Liver (tissue), 9 donors: Measurements from ENCODE around the gene EMD. TPM values are rescaled to one million over a fixed set of nuclear protein-coding genes. Genes with fewer than 3 reads are reported as not detected.

Source experiments
- DNase-seq: peaks from one replicate; pipeline ENCODE4 v3.0.0-alpha.2; 2017; ENCODE audit warnings: low spot score
- H3K27ac ChIP-seq, 2 donors: one replicate each; pipeline ENCODE4 v1.7.0; 2013; ENCODE audit warnings: inconsistent platforms in 2 of 2, low read length in 2 of 2, control low read depth in 1 of 2, low read depth in 1 of 2, mild to moderate bottlenecking in 1 of 2
- H3K27me3 ChIP-seq, 4 donors: one replicate each; pipeline versions ENCODE4 v1.6.1 to v1.7.0; 2013; ENCODE audit warnings: low read length in 3 of 4, inconsistent platforms in 1 of 4, mild to moderate bottlenecking in 1 of 4, moderate library complexity in 1 of 4; ENCODE audit not compliant: control insufficient read depth in 4 of 4, insufficient read depth in 4 of 4
- H3K36me3 ChIP-seq, 4 donors: one replicate each; pipeline versions ENCODE4 v1.6.1 to v1.7.0; 2013; ENCODE audit warnings: low read length in 3 of 4, mild to moderate bottlenecking in 3 of 4, low read depth in 1 of 4, moderate library complexity in 1 of 4; ENCODE audit not compliant: control insufficient read depth in 4 of 4, insufficient read depth in 3 of 4
- H3K4me1 ChIP-seq, 4 donors: one replicate each; pipeline versions ENCODE4 v1.6.1 to v1.7.0; 2013; ENCODE audit warnings: low read length in 3 of 4, mild to moderate bottlenecking in 3 of 4, moderate library complexity in 1 of 4; ENCODE audit not compliant: control insufficient read depth in 4 of 4, insufficient read depth in 4 of 4
- H3K4me3 ChIP-seq, 3 donors: one replicate each; pipeline versions ENCODE4 v1.6.1 to v1.7.0; 2013; ENCODE audit warnings: low read length in 3 of 3, control low read depth in 1 of 3, low read depth in 1 of 3, mild to moderate bottlenecking in 1 of 3
- H3K9ac ChIP-seq, 2 donors: one replicate each; pipeline ENCODE4 v1.7.0; 2013; ENCODE audit warnings: low read length in 2 of 2, mild to moderate bottlenecking in 2 of 2, moderate library complexity in 2 of 2, control low read depth in 1 of 2, low read depth in 1 of 2
- H3K9me3 ChIP-seq, 4 donors: one replicate each; pipeline versions ENCODE4 v1.6.1 to v1.7.0; 2013; ENCODE audit warnings: low read length in 3 of 4; ENCODE audit not compliant: control insufficient read depth in 4 of 4
- ATF3 ChIP-seq: IDR thresholded peaks from 2 replicates; pipeline ENCODE4 v1.6.1; 2016; ENCODE audit warnings: antibody characterized with exemption
- CTCF ChIP-seq: fragments of 150-350 bp; IDR thresholded peaks from 2 replicates; pipeline ENCODE4 v1.5.1; 2017; ENCODE audit warnings: improper control_type of control experiment, low read depth, low read length; ENCODE audit not compliant: missing input control
- FOXA1 ChIP-seq: IDR thresholded peaks from 2 replicates; pipeline ENCODE4 v1.6.1; 2016; ENCODE audit warnings: antibody characterized with exemption
- GABPA ChIP-seq, 2 donors: IDR thresholded peaks in 1 of 2; conservative IDR thresholded peaks in 1 of 2; 2 replicates each; pipeline ENCODE4 v1.6.1; 2016; ENCODE audit warnings: antibody characterized with exemption in 2 of 2, mild to moderate bottlenecking in 1 of 2, moderate library complexity in 1 of 2
- HNF4A ChIP-seq, 2 donors: conservative IDR thresholded peaks; 2 replicates each; pipeline ENCODE4 v1.6.1; 2016; ENCODE audit warnings: antibody characterized with exemption in 2 of 2, mild to moderate bottlenecking in 2 of 2
- HNF4G ChIP-seq: IDR thresholded peaks from 2 replicates; pipeline ENCODE4 v1.6.1; 2016; ENCODE audit warnings: antibody characterized with exemption
- JUND ChIP-seq, 2 donors: IDR thresholded peaks; 2 replicates each; pipeline ENCODE4 v1.6.1; 2016; ENCODE audit warnings: antibody characterized with exemption in 2 of 2
- MAX ChIP-seq: IDR thresholded peaks from 2 replicates; pipeline ENCODE4 v1.6.1; 2016; ENCODE audit warnings: antibody characterized with exemption
- NR2F2 ChIP-seq: IDR thresholded peaks from 2 replicates; pipeline ENCODE4 v1.6.1; 2016; ENCODE audit warnings: antibody characterized with exemption
- RAD21 ChIP-seq, 2 donors: IDR thresholded peaks; 2 replicates each; pipeline ENCODE4 v1.6.1; 2016; ENCODE audit warnings: antibody characterized with exemption in 2 of 2, mild to moderate bottlenecking in 2 of 2
- RXRA ChIP-seq, 2 donors: IDR thresholded peaks; 2 replicates each; pipeline ENCODE4 v1.6.1; 2017 to 2018; ENCODE audit warnings: antibody characterized with exemption in 2 of 2, mild to moderate bottlenecking in 1 of 2
- SP1 ChIP-seq: IDR thresholded peaks from 2 replicates; pipeline ENCODE4 v1.6.1; 2018; ENCODE audit warnings: antibody characterized with exemption, mild to moderate bottlenecking
- YY1 ChIP-seq: IDR thresholded peaks from 2 replicates; pipeline ENCODE4 v1.6.1; 2016; ENCODE audit warnings: antibody characterized with exemption, mild to moderate bottlenecking
- ZBTB33 ChIP-seq: IDR thresholded peaks from 2 replicates; pipeline ENCODE4 v1.6.1; 2016; ENCODE audit warnings: antibody characterized with exemption
- WGBS: extraction: QIAGEN DNeasy Blood & Tissue Kit; methylation state at CpG from one replicate; pipeline ENCODE4 v1.1.7; 2013; 5-methylcytosine and 5-hydroxymethylcytosine counted together
- polyA plus RNA-seq, 2 donors: library from polyadenylated mRNA; stranded (reverse) in 1 of 2; unstranded in 1 of 2; fragments of 200-250 nt in 1 of 2; fragments of >200 nt in 1 of 2; fragmentation: Nextera tagmentation in 1 of 2; extraction: Ambion mirVana in 1 of 2; gene quantifications; one replicate each; pipeline versions ENCODE4 v1.2.1 to v1.2.3, GENCODE V29; 2013 to 2015
- total RNA-seq, 2 donors: library from RNA; depleted of rRNA; stranded (reverse); fragments of >200 nt; gene quantifications; one replicate each; pipeline ENCODE4 v1.2.3, GENCODE V29; 2014
- donor health status: healthy.
- donor health status: healthy.
- donor health status: healthy.
- donor health status: healthy.
- donor health status: healthy.

The EMD gene
- total and polyA plus RNA-seq, 4 donors = 11.6 to 38.0 (median 17.0) TPM

- H3K9ac ChIP-seq = no peak overlapping the region
- TF ChIP-seq HNF4A (conservative IDR thresholded peaks at IDR 0.05) = peak; percentile 52 to 79
- no peak for TF ChIP-seq ZBTB33
- TF ChIP-seq GABPA (IDR thresholded peaks at IDR 0.05 in 1 of 2, conservative IDR thresholded peaks at IDR 0.05 in 1 of 2) = no peak
- TF ChIP-seq HNF4G = no peak
- TF ChIP-seq RXRA (IDR thresholded peaks at IDR 0.05) = peak in 1 of 2 donors; percentile 64
- TF ChIP-seq ATF3 = no peak
- no peak for TF ChIP-seq RAD21 (IDR thresholded peaks at IDR 0.05)
- TF ChIP-seq JUND (IDR thresholded peaks at IDR 0.05) = peak in 1 of 2 donors; percentile 21
- peak; percentile 13 for TF ChIP-seq SP1
- peak; percentile 29 for TF ChIP-seq MAX
- no peak overlapping the region for H3K4me3 ChIP-seq
- peaks cover 0 to 10% (median 7%) of the 10 kb centered on the region in 4 donors for H3K36me3 ChIP-seq
- H3K27me3 ChIP-seq = no peaks in the 10 kb centered on the region
- H3K27ac ChIP-seq = peak overlapping the region; percentile 47 to 67
- no peaks in the 10 kb centered on the region for H3K9me3 ChIP-seq
- 25% methylated on average over 6 of the region's 6 CpGs for WGBS
- DNase-seq = no peak
- peaks cover 1 to 36% (median 26%) of the 10 kb centered on the region in 4 donors for H3K4me1 ChIP-seq
Measured at GRCh38 chrX:154401045-154401799, 22.1 kb downstream of the EMD start.

GRCh38 chrX:154401918-154402621, 23.0 kb downstream of the EMD start:
- Histone ChIP-seq H3K4me3 (no peak overlapping the region), H3K27ac (peak overlapping the region in 1 of 2 donors; percentile 50), H3K4me1 (peaks cover 1 to 35% (median 26%) of the 10 kb centered on the region in 4 donors), H3K9ac (no peak overlapping the region), H3K27me3 (no peaks in the 10 kb centered on the region), H3K36me3 (peaks cover 0 to 10% (median 7%) of the 10 kb centered on the region in 4 donors), H3K9me3 (no peaks in the 10 kb centered on the region)
- 38% methylated on average over 6 of the region's 6 CpGs for WGBS
- TF ChIP-seq YY1 (no peak), HNF4G (no peak), ATF3 (no peak), FOXA1 (no peak), NR2F2 (no peak), RXRA (IDR thresholded peaks at IDR 0.05) (no peak)
- no peak for DNase-seq

- Histone ChIP-seq H3K9ac (no peak overlapping the region), H3K4me1 (peaks cover 1 to 34% (median 26%) of the 10 kb centered on the region in 4 donors), H3K9me3 (no peaks in the 10 kb centered on the region), H3K36me3 (peaks cover 0 to 10% (median 7%) of the 10 kb centered on the region in 4 donors), H3K27me3 (no peaks in the 10 kb centered on the region), H3K4me3 (no peak overlapping the region), H3K27ac (no peak overlapping the region)
- no peak for DNase-seq
- 76% methylated on average over 19 of the region's 19 CpGs for WGBS
- no peak for TF ChIP-seq JUND (IDR thresholded peaks at IDR 0.05)
- no peak for TF ChIP-seq RAD21 (IDR thresholded peaks at IDR 0.05)
- no peak for TF ChIP-seq HNF4G
- TF ChIP-seq HNF4A (conservative IDR thresholded peaks at IDR 0.05) = no peak
- TF ChIP-seq NR2F2 = no peak
- no peak for TF ChIP-seq GABPA (IDR thresholded peaks at IDR 0.05 in 1 of 2, conservative IDR thresholded peaks at IDR 0.05 in 1 of 2)
- no peak for TF ChIP-seq RXRA (IDR thresholded peaks at IDR 0.05)
- TF ChIP-seq ZBTB33 = no peak
- TF ChIP-seq CTCF = no peak
Measured at GRCh38 chrX:154402622-154403127, 23.6 kb downstream of the EMD start.
